Testis (tissue), 2 donors: ENCODE data around the gene PRKAG1.

Experiments
- POLR2A ChIP-seq: fragments of 450-650 bp; IDR thresholded peaks from one replicate; pipeline ENCODE4 v1.6.1; 2017; ENCODE audit warnings: antibody characterized with exemption, mild to moderate bottlenecking, moderate library complexity
- TF ChIP-seq, protein P1 (sequence below), 3 experiments: fragments of 450-650 bp in 2 of 3; fragments of 200-600 bp in 1 of 3; sonication (generic) in 1 of 3; IDR thresholded peaks; one replicate each; pipeline ENCODE4 v1.5.1; 2016 to 2019; ENCODE audit warnings: antibody characterized with exemption in 3 of 3, mild to moderate bottlenecking in 2 of 3, moderate library complexity in 1 of 3

DNA sequence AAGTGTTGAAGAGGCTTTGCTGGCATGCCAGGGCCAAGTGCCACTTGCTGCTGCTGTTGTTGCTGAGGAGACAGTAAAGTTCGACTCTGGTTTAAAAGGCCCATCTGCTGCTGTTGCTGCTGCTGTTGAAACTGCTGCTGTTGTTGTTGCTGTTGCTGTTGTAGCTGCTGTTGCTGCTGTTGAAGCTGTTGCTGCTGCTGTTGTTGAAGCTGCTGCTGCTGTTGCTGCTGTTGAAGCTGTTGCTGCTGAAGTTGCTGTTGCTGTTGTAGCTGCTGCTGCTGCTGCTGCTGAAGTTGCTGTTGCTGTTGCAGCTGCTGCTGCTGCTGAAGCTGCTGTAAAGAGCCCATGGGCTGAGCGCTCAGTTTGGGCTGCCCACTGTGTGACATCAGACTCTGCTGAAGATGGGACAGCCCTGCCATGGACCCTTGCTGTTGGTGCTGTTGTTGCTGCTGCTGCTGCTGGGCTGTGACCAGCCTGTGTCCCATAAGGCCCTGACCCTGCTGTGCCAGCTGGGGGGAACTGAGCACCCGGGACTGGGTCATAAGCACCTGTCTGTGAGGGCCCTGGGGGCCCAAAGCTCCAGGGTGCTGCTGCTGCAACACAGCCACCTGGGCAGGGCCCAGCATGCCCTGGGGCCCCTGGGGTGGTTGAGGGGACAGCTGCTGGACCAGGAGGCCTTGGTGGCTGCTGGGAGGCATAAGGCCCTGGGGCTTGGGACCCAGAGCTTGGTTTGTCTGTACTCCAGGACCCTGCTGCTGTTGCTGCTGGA, 14.3 kb upstream of the PRKAG1 start:
- TF ChIP-seq, protein P1, sequence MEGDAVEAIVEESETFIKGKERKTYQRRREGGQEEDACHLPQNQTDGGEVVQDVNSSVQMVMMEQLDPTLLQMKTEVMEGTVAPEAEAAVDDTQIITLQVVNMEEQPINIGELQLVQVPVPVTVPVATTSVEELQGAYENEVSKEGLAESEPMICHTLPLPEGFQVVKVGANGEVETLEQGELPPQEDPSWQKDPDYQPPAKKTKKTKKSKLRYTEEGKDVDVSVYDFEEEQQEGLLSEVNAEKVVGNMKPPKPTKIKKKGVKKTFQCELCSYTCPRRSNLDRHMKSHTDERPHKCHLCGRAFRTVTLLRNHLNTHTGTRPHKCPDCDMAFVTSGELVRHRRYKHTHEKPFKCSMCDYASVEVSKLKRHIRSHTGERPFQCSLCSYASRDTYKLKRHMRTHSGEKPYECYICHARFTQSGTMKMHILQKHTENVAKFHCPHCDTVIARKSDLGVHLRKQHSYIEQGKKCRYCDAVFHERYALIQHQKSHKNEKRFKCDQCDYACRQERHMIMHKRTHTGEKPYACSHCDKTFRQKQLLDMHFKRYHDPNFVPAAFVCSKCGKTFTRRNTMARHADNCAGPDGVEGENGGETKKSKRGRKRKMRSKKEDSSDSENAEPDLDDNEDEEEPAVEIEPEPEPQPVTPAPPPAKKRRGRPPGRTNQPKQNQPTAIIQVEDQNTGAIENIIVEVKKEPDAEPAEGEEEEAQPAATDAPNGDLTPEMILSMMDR (IDR thresholded peaks at IDR 0.05): no peak
- no peak for TF ChIP-seq POLR2A
